Measurements from ENCODE around the gene CD34. TPM values are rescaled to one million over a fixed set of nuclear protein-coding genes. Genes with fewer than 3 reads are reported as not detected.
A peak's percentile ranks its signal among the peaks of the same experiment; 100 is the strongest.

CD34 gene
- total RNA-seq, 4 donors from 2014 or later: 39.2 to 135 (median 81.2) TPM

- intact Hi-C loops (cut with DNase I; ENCODE audit: low total_unique reads): no loop called here
- H3K4me3 ChIP-seq: no peak overlapping the region
- no peak for DNase-seq
- H3K36me3 ChIP-seq: no peaks in the 10 kb centered on the region
- no peaks in the 10 kb centered on the region for H3K4me1 ChIP-seq
- no peaks in the 10 kb centered on the region for H3K27me3 ChIP-seq
- H3K9me3 ChIP-seq: no peaks in the 10 kb centered on the region
- H3K27ac ChIP-seq: no peak overlapping the region
- TF ChIP-seq, protein P1, sequence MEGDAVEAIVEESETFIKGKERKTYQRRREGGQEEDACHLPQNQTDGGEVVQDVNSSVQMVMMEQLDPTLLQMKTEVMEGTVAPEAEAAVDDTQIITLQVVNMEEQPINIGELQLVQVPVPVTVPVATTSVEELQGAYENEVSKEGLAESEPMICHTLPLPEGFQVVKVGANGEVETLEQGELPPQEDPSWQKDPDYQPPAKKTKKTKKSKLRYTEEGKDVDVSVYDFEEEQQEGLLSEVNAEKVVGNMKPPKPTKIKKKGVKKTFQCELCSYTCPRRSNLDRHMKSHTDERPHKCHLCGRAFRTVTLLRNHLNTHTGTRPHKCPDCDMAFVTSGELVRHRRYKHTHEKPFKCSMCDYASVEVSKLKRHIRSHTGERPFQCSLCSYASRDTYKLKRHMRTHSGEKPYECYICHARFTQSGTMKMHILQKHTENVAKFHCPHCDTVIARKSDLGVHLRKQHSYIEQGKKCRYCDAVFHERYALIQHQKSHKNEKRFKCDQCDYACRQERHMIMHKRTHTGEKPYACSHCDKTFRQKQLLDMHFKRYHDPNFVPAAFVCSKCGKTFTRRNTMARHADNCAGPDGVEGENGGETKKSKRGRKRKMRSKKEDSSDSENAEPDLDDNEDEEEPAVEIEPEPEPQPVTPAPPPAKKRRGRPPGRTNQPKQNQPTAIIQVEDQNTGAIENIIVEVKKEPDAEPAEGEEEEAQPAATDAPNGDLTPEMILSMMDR (IDR thresholded peaks at IDR 0.05): no peak
- no peak for TF ChIP-seq POLR2A (IDR thresholded peaks at IDR 0.05)
Measured at GRCh38 chr1:207875532-207875931, 35.4 kb downstream of the CD34 start.

- intact Hi-C loops (cut with DNase I; ENCODE audit: low total_unique reads): no loop called here
- H3K27ac ChIP-seq: peak overlapping the region in 1 of 2 donors; percentile 5
- no peak for DNase-seq
Measured at GRCh38 chr1:207873055-207873890, 37.7 kb downstream of the CD34 start.

GRCh38 chr1:207872621-207873020 lies 38.3 kb downstream of the CD34 start:
- intact Hi-C loops (cut with DNase I; ENCODE audit: low total_unique reads): no loop called here
- Histone ChIP-seq H3K36me3 (no peaks in the 10 kb centered on the region), H3K27me3 (no peaks in the 10 kb centered on the region), H3K4me1 (peaks cover 0 to 6% of the 10 kb centered on the region in 2 donors), H3K9me3 (no peaks in the 10 kb centered on the region), H3K27ac (peak overlapping the region in 1 of 2 donors; percentile 5), H3K4me3 (no peak overlapping the region)
- TF ChIP-seq, protein P1 (IDR thresholded peaks at IDR 0.05): no peak
- TF ChIP-seq POLR2A (IDR thresholded peaks at IDR 0.05): no peak
- no peak for DNase-seq

More at GRCh38 chr1:207873055-207873890, 37.7 kb downstream of the CD34 start:
- Histone ChIP-seq H3K9me3 (no peaks in the 10 kb centered on the region), H3K27me3 (no peaks in the 10 kb centered on the region), H3K4me1 (peaks cover 0 to 5% of the 10 kb centered on the region in 2 donors), H3K36me3 (no peaks in the 10 kb centered on the region), H3K4me3 (no peak overlapping the region)
- no peak for TF ChIP-seq POLR2A (IDR thresholded peaks at IDR 0.05)
- TF ChIP-seq, protein P1 (IDR thresholded peaks at IDR 0.05): no peak

GRCh38 chr1:207871117-207871649 lies 39.7 kb downstream of the CD34 start:
- H3K27me3 ChIP-seq: no peaks in the 10 kb centered on the region
- H3K9me3 ChIP-seq: no peaks in the 10 kb centered on the region
- intact Hi-C loops (cut with DNase I; ENCODE audit: low total_unique reads): no loop called here
- no peak overlapping the region for H3K4me3 ChIP-seq
- H3K4me1 ChIP-seq: peaks cover 0 to 20% of the 10 kb centered on the region in 2 donors
- no peak for TF ChIP-seq POLR2A (IDR thresholded peaks at IDR 0.05)
- TF ChIP-seq, protein P1 (IDR thresholded peaks at IDR 0.05): no peak
- no peaks in the 10 kb centered on the region for H3K36me3 ChIP-seq
- no peak for DNase-seq
- no peak overlapping the region for H3K27ac ChIP-seq

Measured in uterus (tissue), 4 donors.